Neural progenitor cell (in vitro differentiated cells): ENCODE data around the gene ADGRD1. TPM values are rescaled to one million over a fixed set of nuclear protein-coding genes. Genes with fewer than 3 reads are reported as not detected.

Experiments used
- DNase-seq: peaks from one replicate; pipeline ENCODE4 v3.0.0-alpha.2; 2016; ENCODE audit warnings: low spot score
- H2AFZ ChIP-seq: fragments of 200-600 bp; sonication (generic); replicated peaks from 2 replicates; pipeline ENCODE4 v1.6.1; 2016; ENCODE audit warnings: antibody characterized with exemption
- H3F3A ChIP-seq: fragments of 200-600 bp; sonication (generic); 2 replicates; pipeline ENCODE4 v1.6.1; 2016; ENCODE audit warnings: antibody characterized with exemption, low read depth
- H3K27ac ChIP-seq: fragments of 200-600 bp; sonication (generic); 2 replicates; pipeline ENCODE4 v1.5.1; 2016; ENCODE audit warnings: mild to moderate bottlenecking
- H3K27me3 ChIP-seq: fragments of 200-600 bp; sonication (generic); 2 replicates; pipeline ENCODE4 v1.6.1; 2016; ENCODE audit warnings: mild to moderate bottlenecking, moderate library complexity
- H3K36me3 ChIP-seq: fragments of 200-600 bp; sonication (generic); 2 replicates; pipeline ENCODE4 v1.5.1; 2016
- H3K4me1 ChIP-seq: fragments of 200-600 bp; sonication (generic); 2 replicates; pipeline ENCODE4 v1.6.1; 2016; ENCODE audit warnings: mixed run types
- H3K4me2 ChIP-seq: fragments of 200-600 bp; sonication (generic); 2 replicates; pipeline ENCODE4 v1.6.1; 2016
- H3K4me3 ChIP-seq: fragments of 200-600 bp; sonication (generic); 2 replicates; pipeline ENCODE4 v1.5.1; 2016
- H3K79me2 ChIP-seq: fragments of 200-600 bp; sonication (generic); 2 replicates; pipeline ENCODE4 v1.6.1; 2016; ENCODE audit warnings: low read depth
- H3K9ac ChIP-seq: fragments of 200-600 bp; sonication (generic); 2 replicates; pipeline ENCODE4 v1.6.1; 2016
- H3K9me3 ChIP-seq: fragments of 200-600 bp; sonication (generic); 2 replicates; pipeline ENCODE4 v1.5.1; 2016; ENCODE audit warnings: low read depth
- H4K20me1 ChIP-seq: fragments of 200-600 bp; sonication (generic); 2 replicates; pipeline ENCODE4 v1.6.1; 2016; ENCODE audit warnings: low read depth
- H3K27ac Mint-ChIP-seq: 3 replicates; pipeline ENCODE4 v1.8.0; 2021; ENCODE audit warnings: mixed read lengths
- H3K27me3 Mint-ChIP-seq: 2 replicates; pipeline ENCODE4 v1.8.0; 2022; ENCODE audit warnings: low read depth, mild to moderate bottlenecking, inconsistent platforms, moderate library complexity, mixed read lengths; ENCODE audit not compliant: insufficient read depth
- H3K36me3 Mint-ChIP-seq: 3 replicates; pipeline ENCODE4 v1.8.0; 2021; ENCODE audit warnings: mixed read lengths
- H3K4me1 Mint-ChIP-seq: 3 replicates; pipeline ENCODE4 v1.8.0; 2021; ENCODE audit warnings: mixed read lengths
- H3K4me3 Mint-ChIP-seq: 3 replicates; pipeline ENCODE4 v1.8.0; 2021; ENCODE audit warnings: mild to moderate bottlenecking, moderate library complexity, mixed read lengths
- H3K9me3 Mint-ChIP-seq: 3 replicates; pipeline ENCODE4 v1.8.0; 2020; ENCODE audit warnings: mixed read lengths
- EZH2 ChIP-seq: fragments of 200-600 bp; sonication (generic); IDR thresholded peaks from 2 replicates; pipeline ENCODE4 v1.6.1; 2017; ENCODE audit warnings: antibody characterized with exemption, mild to moderate bottlenecking, moderate library complexity
- EZH2phosphoT487 ChIP-seq: fragments of 200-600 bp; sonication (generic); IDR thresholded peaks from 2 replicates; pipeline ENCODE4 v1.6.1; 2017; ENCODE audit warnings: antibody characterized with exemption
- total RNA-seq: library from RNA; depleted of rRNA; stranded (reverse); fragments of >200 nt; gene quantifications from 2 replicates; pipeline ENCODE4 v1.2.3, GENCODE V29; 2015; ENCODE audit warnings: low replicate concordance
- TF ChIP-seq, protein P1 (sequence below): fragments of 200-600 bp; sonication (generic); IDR thresholded peaks from 2 replicates; pipeline ENCODE4 v1.5.1; 2017; ENCODE audit warnings: antibody characterized with exemption, mild to moderate bottlenecking

Gene ADGRD1
- total RNA-seq, 1 donor from 2014 or later: not detected

GRCh38 chr12:130998136-130998535 lies 44.4 kb downstream of the ADGRD1 start:
- peaks cover 10% of the 10 kb centered on the region for H3F3A ChIP-seq
- H3K4me1 ChIP-seq: peaks cover 19% of the 10 kb centered on the region
- Mint-ChIP-seq H3K4me3 (no peak overlapping the region), H3K36me3 (no peaks in the 10 kb centered on the region), H3K27me3 (peaks cover 22% of the 10 kb centered on the region), H3K27ac (no peak overlapping the region), H3K9me3 (peaks cover 40% of the 10 kb centered on the region), H3K4me1 (peaks cover 7% of the 10 kb centered on the region)
- no peak overlapping the region for H3K27ac ChIP-seq
- no peaks in the 10 kb centered on the region for H3K9me3 ChIP-seq
- H2AFZ ChIP-seq: no peak overlapping the region
- H4K20me1 ChIP-seq: no peaks in the 10 kb centered on the region
- no peaks in the 10 kb centered on the region for H3K36me3 ChIP-seq
- no peak for DNase-seq
- H3K79me2 ChIP-seq: no peaks in the 10 kb centered on the region
- H3K9ac ChIP-seq: no peak overlapping the region
- no peaks in the 10 kb centered on the region for H3K27me3 ChIP-seq
- no peak for TF ChIP-seq EZH2phosphoT487
- TF ChIP-seq EZH2: no peak
- TF ChIP-seq, protein P1, sequence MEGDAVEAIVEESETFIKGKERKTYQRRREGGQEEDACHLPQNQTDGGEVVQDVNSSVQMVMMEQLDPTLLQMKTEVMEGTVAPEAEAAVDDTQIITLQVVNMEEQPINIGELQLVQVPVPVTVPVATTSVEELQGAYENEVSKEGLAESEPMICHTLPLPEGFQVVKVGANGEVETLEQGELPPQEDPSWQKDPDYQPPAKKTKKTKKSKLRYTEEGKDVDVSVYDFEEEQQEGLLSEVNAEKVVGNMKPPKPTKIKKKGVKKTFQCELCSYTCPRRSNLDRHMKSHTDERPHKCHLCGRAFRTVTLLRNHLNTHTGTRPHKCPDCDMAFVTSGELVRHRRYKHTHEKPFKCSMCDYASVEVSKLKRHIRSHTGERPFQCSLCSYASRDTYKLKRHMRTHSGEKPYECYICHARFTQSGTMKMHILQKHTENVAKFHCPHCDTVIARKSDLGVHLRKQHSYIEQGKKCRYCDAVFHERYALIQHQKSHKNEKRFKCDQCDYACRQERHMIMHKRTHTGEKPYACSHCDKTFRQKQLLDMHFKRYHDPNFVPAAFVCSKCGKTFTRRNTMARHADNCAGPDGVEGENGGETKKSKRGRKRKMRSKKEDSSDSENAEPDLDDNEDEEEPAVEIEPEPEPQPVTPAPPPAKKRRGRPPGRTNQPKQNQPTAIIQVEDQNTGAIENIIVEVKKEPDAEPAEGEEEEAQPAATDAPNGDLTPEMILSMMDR: no peak
- H3K4me2 ChIP-seq: no peak overlapping the region
- H3K4me3 ChIP-seq: no peak overlapping the region

DNA sequence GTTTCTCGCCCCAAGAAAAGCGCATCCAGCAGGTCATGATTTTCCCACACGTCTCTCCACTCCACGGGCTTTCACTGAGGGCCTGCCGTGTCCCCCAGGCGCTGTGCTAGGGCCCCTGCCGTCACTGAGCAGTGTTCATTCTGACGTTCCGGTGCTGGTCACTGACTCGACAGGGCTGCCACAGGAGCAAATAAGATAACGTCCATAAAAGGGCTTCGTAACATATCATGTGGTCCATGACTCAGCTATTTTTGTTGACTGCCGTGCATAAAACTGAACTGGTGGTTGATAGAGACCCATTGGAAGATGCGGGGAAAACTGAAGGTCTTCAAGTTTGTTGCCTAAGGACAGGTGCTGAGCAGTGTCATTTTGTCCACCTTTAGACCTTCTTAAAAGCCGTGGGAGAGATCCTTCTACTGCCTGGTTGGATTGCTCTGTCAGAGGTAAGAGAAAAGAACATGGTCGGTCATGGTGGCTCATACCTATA lies 46.3 kb downstream of the ADGRD1 start:
- H3K27me3 ChIP-seq: no peaks in the 10 kb centered on the region
- peaks cover 18% of the 10 kb centered on the region for H3F3A ChIP-seq
- H3K4me3 Mint-ChIP-seq: no peak overlapping the region
- H2AFZ ChIP-seq: no peak overlapping the region
- H3K36me3 Mint-ChIP-seq: no peaks in the 10 kb centered on the region
- no peaks in the 10 kb centered on the region for H3K79me2 ChIP-seq
- H3K4me2 ChIP-seq: no peak overlapping the region
- H3K27ac Mint-ChIP-seq: no peak overlapping the region
- H3K4me1 Mint-ChIP-seq: peaks cover 15% of the 10 kb centered on the region
- no peaks in the 10 kb centered on the region for H3K9me3 ChIP-seq
- TF ChIP-seq EZH2phosphoT487 (no peak), EZH2 (no peak)
- TF ChIP-seq, protein P1: no peak
- peaks cover 31% of the 10 kb centered on the region for H3K4me1 ChIP-seq
- no peak for DNase-seq
- H3K9me3 Mint-ChIP-seq: peaks cover 35% of the 10 kb centered on the region
- no peak overlapping the region for H3K9ac ChIP-seq
- H4K20me1 ChIP-seq: no peaks in the 10 kb centered on the region
- no peak overlapping the region for H3K27ac ChIP-seq
- H3K36me3 ChIP-seq: no peaks in the 10 kb centered on the region
- H3K4me3 ChIP-seq: no peak overlapping the region
- H3K27me3 Mint-ChIP-seq: peaks cover 23% of the 10 kb centered on the region

- Mint-ChIP-seq H3K27me3 (peaks cover 26% of the 10 kb centered on the region), H3K36me3 (no peaks in the 10 kb centered on the region), H3K4me3 (no peak overlapping the region), H3K4me1 (peaks cover 19% of the 10 kb centered on the region), H3K27ac (no peak overlapping the region), H3K9me3 (peaks cover 31% of the 10 kb centered on the region)
- no peak for DNase-seq
- Histone ChIP-seq H3K9me3 (no peaks in the 10 kb centered on the region), H3K36me3 (no peaks in the 10 kb centered on the region), H2AFZ (no peak overlapping the region), H3K27ac (no peak overlapping the region), H3K9ac (no peak overlapping the region), H3K4me2 (no peak overlapping the region), H3K27me3 (no peaks in the 10 kb centered on the region), H3K4me1 (peaks cover 25% of the 10 kb centered on the region), H3F3A (peaks cover 12% of the 10 kb centered on the region), H4K20me1 (no peaks in the 10 kb centered on the region), H3K4me3 (no peak overlapping the region), H3K79me2 (no peaks in the 10 kb centered on the region)
- no peak for TF ChIP-seq EZH2phosphoT487
- TF ChIP-seq EZH2: no peak
- TF ChIP-seq, protein P1: no peak
These were observed 47.8 kb downstream of the ADGRD1 start for GRCh38 chr12:131001493-131001892.
